Ammon's horn (tissue), 1 donor: ENCODE data around the gene LAMA2.

ENCODE experiments used
- DNase-seq: peaks from one replicate; pipeline ENCODE4 v3.0.0-alpha.2; 2016; ENCODE audit warnings: low spot score

LAMA2 gene

GRCh38 chr6:129446272-129447197 is 563.6 kb downstream of the LAMA2 start:
- DNase-seq: no peak

DNA sequence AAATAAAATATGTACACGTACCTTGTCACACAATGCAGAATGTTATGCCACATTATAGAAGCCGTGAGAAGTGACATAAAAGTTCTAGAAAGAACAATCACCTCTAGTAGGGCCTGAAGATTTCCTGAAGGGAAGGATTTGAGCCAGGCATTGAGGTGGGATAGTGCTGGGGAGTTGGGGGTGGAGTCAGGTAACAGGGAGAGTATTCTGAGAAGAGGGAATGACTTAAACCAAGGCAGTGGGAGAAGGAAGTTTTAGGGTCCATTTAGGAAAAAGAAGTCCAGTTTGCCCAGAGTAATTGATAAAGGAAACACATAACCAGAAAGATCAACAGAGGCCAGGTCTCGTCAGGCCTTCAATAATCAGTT is 564.2 kb downstream of the LAMA2 start:
- DNase-seq: no peak

DNA sequence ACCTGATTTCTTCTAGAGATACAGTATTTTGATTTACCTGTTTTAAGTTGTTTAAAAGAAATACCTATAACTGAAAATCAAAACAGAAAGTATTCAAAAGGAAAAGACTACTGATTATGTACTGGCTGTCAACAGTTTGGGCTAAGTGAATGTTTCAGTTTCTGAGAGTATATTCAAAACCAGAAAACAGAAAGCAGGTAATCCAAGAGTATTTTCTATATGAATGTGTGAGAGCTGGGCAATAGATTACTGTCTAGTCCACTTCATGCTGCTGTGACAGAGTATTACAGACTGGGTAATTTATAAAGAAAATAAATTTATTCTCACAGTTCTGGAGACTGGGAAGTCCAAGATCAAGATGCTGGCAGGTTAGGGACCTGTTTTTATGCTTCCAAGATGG is 566.0 kb downstream of the LAMA2 start:
- no peak for DNase-seq

- no peak for DNase-seq
Observed at GRCh38 chr6:129451187-129451586, 568.2 kb downstream of the LAMA2 start.

GRCh38 chr6:129453073-129453472 is 570.1 kb downstream of the LAMA2 start:
- no peak for DNase-seq

DNA sequence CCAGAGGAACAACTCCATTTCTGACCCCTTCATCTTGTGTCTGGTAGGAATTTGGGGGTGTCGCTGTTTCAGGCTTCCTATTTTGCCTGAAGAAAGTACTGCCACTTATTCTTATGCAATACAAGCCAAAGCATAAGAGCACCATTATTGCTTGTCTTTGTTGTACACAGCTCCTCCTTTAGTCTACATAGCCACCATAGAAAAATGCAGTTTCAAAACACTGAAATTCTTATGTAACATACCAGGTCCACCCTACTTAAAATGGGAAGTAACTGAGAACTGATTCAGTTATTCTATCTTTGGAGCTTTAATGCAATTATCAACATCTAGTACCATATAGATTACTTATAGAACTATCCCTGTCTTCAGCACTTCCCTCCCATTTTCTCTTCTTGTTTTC is 571.5 kb downstream of the LAMA2 start:
- DNase-seq: no peak

DNA sequence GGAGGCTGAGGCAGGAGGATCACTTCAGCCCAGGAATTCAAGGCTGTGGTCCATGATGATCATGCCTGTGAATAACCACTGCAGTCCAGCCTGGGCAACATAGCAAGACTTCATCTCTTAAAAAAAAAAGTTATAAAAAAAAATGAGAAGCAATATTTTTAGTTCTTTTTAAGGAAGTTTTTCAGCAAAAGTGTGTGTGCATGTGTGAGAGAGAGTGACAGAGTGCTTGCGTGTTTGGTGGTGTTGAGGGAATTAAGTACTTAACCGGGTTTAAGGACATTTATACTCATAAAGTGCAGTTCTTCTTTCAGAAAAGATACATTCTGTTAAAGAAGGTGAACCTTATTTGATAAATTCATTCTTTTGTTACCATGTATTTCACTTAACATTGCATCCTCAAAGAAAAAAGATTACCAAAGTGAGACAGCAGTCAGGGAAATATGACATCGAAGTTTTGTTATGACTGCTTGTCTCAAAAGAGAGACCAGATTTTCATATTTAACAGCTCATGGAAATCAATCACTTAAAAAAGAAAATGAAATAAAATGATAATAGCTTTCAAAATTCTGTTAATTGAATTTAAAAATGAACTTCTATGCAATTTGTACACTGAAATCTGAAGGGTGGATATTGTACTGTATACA is 572.3 kb downstream of the LAMA2 start:
- no peak for DNase-seq

DNA sequence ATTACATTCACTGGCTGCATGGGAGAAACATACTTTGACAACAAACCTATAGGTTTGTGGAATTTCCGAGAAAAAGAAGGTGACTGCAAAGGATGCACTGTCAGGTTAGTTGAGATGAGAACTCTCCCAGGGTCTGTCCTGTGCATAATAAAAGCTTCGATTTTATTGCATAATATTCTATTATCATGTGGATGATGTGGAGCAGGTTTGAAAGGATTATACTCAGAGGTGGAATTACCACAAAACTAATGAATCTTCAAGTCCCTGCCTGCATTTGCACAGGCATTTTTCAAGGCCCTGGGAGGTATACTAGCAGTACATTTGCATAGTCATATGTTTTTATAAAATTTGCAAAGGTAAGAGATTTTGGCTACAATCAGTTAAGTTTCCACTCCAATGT is 577.3 kb downstream of the LAMA2 start:
- no peak for DNase-seq

DNA sequence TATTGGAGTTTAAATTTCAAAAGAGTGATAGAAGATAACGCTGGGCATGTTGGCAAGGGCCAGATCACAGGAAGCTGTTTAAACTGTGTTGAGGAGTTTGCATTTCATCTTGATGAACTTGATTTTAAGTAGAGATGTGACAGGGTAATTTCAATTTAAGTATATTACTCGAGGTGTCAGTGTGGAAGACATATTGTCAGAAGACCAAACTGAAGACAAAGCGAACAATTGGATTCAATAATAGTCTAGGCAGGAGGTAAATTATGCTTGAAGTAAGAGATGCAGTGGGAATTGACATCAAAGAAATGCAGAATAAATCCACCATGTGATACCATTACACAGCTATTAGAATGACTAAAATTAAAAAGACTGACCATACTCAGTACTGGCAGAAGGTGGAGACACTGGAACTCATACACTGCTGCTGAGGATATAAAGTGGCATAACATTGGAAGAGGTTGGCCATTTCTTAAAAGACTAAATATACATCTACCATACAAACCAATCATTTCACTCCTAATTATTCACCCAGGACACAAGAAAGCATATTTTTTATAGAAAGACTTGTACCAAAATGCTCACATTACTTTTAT is 586.2 kb downstream of the LAMA2 start:
- DNase-seq: no peak

- no peak for DNase-seq
Observed at GRCh38 chr6:129472239-129472638, 589.3 kb downstream of the LAMA2 start.

DNA sequence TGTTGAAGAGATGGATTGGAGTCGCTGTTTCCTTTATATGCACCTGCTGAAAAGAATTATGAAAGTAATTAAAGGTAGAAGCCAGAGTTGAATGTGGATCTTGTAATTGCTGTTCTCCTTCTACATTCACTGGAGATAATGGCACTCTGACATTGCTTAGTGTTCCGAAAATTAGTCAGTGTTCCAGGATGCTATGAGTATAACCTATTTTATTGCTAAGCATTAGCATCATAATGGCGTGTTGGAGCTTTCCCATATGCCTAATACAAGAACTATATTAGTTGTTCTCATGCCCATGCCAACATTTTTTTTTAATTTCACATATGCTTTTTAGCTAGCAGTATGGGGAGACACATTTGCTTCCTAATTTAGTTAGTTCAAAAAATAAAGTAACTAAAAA is 590.6 kb downstream of the LAMA2 start:
- DNase-seq: no peak

- peak; percentile 50 for DNase-seq
Observed at GRCh38 chr6:129475477-129476247, 592.7 kb downstream of the LAMA2 start.

GRCh38 chr6:129476248-129476564 is 593.3 kb downstream of the LAMA2 start:
- DNase-seq: no peak

DNA sequence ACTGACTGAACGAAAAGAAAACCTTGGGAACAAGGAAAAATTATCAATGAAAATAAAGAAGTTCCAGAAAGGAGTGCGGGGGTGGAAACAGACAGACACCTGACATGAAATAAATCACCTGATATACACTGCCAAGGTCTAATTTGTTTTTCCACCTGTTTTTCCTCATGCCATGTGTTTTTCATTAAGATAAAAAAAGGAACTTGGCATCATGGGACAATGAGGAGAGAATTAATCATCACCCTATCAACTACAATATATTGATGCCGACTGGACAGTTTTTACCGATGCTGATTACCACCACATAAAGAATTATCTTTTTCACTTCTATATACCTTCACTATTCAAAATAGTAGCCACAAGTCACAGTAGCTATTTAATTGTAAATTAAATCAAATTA is 593.9 kb downstream of the LAMA2 start:
- no peak for DNase-seq

- no peak for DNase-seq
Observed at GRCh38 chr6:129478379-129478778, 595.4 kb downstream of the LAMA2 start.

GRCh38 chr6:129481706-129482105 is 598.8 kb downstream of the LAMA2 start:
- DNase-seq: no peak

GRCh38 chr6:129485746-129486145 is 602.8 kb downstream of the LAMA2 start:
- peak; percentile 68 for DNase-seq

DNA sequence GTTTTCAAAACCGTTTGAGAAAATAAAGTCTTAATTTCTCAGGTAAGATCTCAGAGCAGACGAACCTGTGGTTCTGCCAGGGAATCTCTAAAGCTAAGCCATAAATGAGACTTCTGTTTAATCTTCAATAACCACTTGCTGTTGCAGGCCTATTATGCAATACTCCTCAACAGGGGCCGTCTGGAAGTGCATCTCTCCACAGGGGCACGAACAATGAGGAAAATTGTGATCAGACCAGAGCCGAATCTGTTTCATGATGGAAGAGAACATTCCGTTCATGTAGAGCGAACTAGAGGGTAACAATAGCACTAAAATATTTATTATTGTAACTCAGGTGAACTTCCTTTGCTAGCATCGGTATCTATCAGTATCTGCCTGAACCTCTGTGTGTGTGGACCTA is 603.4 kb downstream of the LAMA2 start:
- peak; percentile 18 for DNase-seq

DNA sequence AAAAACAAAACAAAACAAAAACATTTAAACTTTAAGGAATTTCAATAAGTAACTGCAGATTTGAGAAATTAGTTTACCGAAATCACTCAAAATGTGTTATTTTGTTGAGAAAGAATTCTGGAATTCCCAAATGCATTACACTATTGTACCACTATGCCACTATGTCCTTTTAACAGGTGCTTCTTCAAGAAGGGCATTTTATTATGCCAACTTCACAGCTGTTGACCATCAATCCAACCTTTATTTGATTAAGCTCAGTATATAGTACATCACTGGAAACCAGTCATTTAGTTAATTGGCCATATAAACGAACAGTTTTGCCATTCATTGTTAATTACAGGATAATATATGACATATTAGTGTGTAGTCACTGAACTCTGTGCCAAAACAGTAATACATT is 605.4 kb downstream of the LAMA2 start:
- DNase-seq: no peak

DNA sequence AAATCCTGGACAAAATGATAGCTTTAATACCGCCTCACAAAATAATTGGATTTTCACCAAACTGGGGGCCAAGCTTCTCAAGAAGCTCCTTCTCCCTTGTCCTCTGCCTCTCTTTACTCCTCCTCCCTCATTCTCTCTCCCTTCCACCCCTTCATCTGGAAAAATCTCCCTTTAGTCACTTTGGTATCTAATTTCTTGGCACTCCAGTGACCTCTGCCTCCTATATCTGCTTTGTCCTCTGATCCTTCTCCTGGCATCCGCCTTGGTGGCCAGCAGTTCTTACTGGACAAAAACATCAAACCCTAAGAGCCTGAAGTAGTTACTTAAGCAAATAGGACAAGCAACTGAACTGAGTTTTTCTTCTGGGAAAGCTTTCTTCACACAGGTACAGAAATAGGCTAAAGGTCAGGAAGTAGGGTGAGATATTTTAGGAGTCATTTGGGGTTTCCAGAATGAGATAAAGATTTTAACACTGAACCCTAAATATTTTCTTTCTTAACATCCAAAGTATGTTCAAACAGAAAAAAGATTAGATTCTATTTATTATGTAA is 606.4 kb downstream of the LAMA2 start:
- no peak for DNase-seq

DNA sequence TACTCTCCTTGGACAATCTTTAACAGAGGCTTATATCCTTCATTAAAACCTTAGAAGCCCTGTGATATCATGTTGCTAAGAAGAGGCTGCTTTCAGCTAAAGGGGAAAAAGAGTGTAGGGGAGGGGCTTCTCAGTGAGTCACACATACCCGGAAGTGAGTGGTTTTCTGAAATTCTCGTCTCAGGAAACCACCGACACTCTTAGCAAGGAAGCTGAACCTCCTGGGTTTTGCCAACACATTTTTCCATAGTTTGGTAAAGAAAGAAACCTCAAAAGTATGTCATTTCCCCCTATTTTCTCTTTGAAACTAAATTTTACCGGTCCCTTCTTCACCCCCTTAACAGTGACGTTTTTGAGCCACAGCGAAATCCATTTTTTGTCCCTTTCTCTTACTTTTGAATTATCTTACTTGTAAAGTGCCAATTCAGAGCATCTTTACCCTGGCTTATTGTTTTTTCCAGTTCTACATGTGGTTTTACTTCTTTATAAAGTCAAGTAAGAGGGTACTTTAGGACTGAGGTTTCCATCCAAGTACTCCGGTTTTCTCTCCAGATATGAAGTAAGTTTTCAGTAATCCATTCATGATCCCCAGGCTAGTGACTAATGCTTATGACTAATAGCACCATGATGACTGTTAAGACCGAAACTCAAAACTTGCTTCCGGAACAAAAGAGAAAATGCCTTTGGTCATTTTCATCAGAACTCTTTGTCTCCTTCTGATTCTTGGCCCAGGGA is 607.8 kb downstream of the LAMA2 start:
- peak; percentile 46 for DNase-seq

DNA sequence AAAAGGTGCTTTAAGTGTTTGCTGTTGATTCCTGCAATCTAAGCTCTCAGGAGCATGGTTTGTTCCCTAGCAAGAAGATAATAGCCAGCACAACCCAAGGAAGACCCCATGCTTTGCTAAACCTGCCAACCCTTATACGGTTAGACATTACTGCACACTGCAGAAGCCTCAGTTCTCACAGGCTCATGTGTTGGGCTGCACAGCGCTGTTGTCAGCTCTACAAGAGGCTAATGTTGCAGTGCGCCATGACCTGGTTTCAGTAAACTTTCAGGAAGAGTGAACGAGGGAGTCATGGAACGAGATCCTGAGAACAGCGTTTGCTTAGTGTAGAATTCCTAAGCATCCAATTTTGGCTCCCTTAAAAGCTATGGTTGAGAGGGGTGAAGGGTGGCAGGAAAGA is 608.5 kb downstream of the LAMA2 start:
- no peak for DNase-seq
